Heart right ventricle (tissue), 16 donors: ENCODE data around the gene ZNF444. TPM values are rescaled to one million over a fixed set of nuclear protein-coding genes. Genes with fewer than 3 reads are reported as not detected.
A peak's percentile ranks its signal among the peaks of the same experiment; 100 is the strongest.
"Not testable (repeated sequence)": the region's sequence is repeated elsewhere in the genome, so short reads cannot be mapped to it uniquely, and the experiment has no call there.

Experiments
- ATAC-seq, 8 donors: fragments of 200-7000 bp; cut with Tn5 transposase; one replicate each; pipeline ENCODE4 v1.9.1; 2020; ENCODE audit warnings: mild to moderate bottlenecking in 8 of 8, moderate library complexity in 8 of 8, moderate number of reproducible peaks in 1 of 8
- DNase-seq, 2 donors: peaks; one replicate each; pipeline ENCODE4 v3.0.0-alpha.2; 2020
- H3K27ac ChIP-seq, 10 donors: fragments of 200-600 bp; sonication (generic) in 2 of 10; one replicate each; pipeline versions ENCODE4 v1.5.0 to v1.8.0; 2020 to 2022; ENCODE audit warnings: mild to moderate bottlenecking in 3 of 10
- H3K27me3 ChIP-seq, 7 donors: fragments of 200-600 bp; one replicate each; pipeline ENCODE4 v1.8.0; 2021 to 2022; ENCODE audit warnings: mild to moderate bottlenecking in 2 of 7
- H3K36me3 ChIP-seq, 9 donors: fragments of 200-600 bp; sonication (generic) in 1 of 9; one replicate each; pipeline versions ENCODE4 v1.5.0 to v1.8.0; 2020 to 2022; ENCODE audit warnings: mild to moderate bottlenecking in 2 of 9
- H3K4me1 ChIP-seq, 9 donors: fragments of 200-600 bp; sonication (generic) in 1 of 9; one replicate each; pipeline versions ENCODE4 v1.5.0 to v1.8.0; 2020 to 2022; ENCODE audit warnings: mild to moderate bottlenecking in 4 of 9
- H3K4me3 ChIP-seq, 10 donors: fragments of 200-600 bp; sonication (generic) in 2 of 10; one replicate each; pipeline versions ENCODE4 v1.5.0 to v1.8.0; 2020 to 2022; ENCODE audit warnings: mild to moderate bottlenecking in 7 of 10, moderate library complexity in 2 of 10
- H3K9me3 ChIP-seq, 11 donors: fragments of 200-600 bp in 10 of 11; sonication (generic) in 2 of 11; one replicate each; pipeline versions ENCODE4 v1.5.0 to v1.8.0; 2013 to 2022; ENCODE audit warnings: mild to moderate bottlenecking in 2 of 11, control low read depth in 1 of 11, moderate library complexity in 1 of 11
- WGBS, 2 donors: extraction: QIAGEN DNeasy Blood & Tissue Kit; methylation state at CpG; one replicate each; pipeline ENCODE4 v1.1.7; 2013; ENCODE audit warnings: inconsistent platforms in 1 of 2; 5-methylcytosine and 5-hydroxymethylcytosine counted together
- intact Hi-C, 10 donors: fragments of 100-400 bp; cut with DNase I; formaldehyde crosslinking; loops; one replicate each; pipeline versions ENCODE4 v1.11.1 to v1.14.2; 2022
- polyA plus RNA-seq, 2 donors: library from polyadenylated mRNA; stranded (reverse); fragments of 200-250 nt; gene quantifications; one replicate each; pipeline ENCODE4 v1.2.3, GENCODE V29; 2013
- total RNA-seq, 10 donors: library from RNA; stranded (reverse); fragmentation: NEBNext Ultra II Directional in 3 of 10; extraction: Animal tissue kit (Norgen Biotek cat#: 25700) in 3 of 10; gene quantifications; one replicate each; pipeline versions ENCODE4 v1.2.1 to v1.2.4, GENCODE V29; 2021 to 2023
- TF ChIP-seq, protein P1 (sequence below), 9 donors: fragments of 200-600 bp; sonication (generic) in 2 of 9; IDR thresholded peaks; one replicate each; pipeline versions ENCODE4 v1.5.0 to v1.8.0; 2021 to 2022; ENCODE audit warnings: antibody characterized with exemption in 9 of 9, mild to moderate bottlenecking in 5 of 9, moderate library complexity in 1 of 9
- donor health status: Arrhythmogenic right ventricular cardiomyopathy.
- donor health status: ischemic (EF 13 %, LVEDD 7.1; RV severe dilation, severe dysfunction).
- donor health status: healthy with polysubstance abuse.
- donor health status: DM: no; HTN: yes; CAD: no.
- donor health status: DM: no; HTN: no; CAD: no.
- donor health status: ischemic (EF 25% LVEDD 6.9; RV normal size, moderate dysfunction).
- donor health status: ischemic (EF 25% LVEDD 5.7; RV mildly dilated, moderate dysfunction).
- donor health status: healthy.
- donor health status: DM: yes; HTN: yes; CAD: no.
- donor health status: Ischemic cardiomyopathy.
- donor health status: ischemic (EF 35%, LVEDD 5.7; RV mildly dilated, moderate dysfunction).
- donor health status: nonischemic (EF 11% LVEDD 7.7; RV severe dilation, severe dysfunction).
- donor health status: DM: yes; HTN: yes; CAD: no.
- donor health status: PGD.
- donor health status: ischemic (EF 29% LVEDD 5.4; RV normal size, mild dysfunction).
- donor health status: nonischemic (EF 23%, LVEDD 6.1; RV moderate dilation, normal function).

Gene ZNF444
- total and polyA plus RNA-seq, 12 donors, result 15.1 to 25.6 (median 22.4) TPM

DNA sequence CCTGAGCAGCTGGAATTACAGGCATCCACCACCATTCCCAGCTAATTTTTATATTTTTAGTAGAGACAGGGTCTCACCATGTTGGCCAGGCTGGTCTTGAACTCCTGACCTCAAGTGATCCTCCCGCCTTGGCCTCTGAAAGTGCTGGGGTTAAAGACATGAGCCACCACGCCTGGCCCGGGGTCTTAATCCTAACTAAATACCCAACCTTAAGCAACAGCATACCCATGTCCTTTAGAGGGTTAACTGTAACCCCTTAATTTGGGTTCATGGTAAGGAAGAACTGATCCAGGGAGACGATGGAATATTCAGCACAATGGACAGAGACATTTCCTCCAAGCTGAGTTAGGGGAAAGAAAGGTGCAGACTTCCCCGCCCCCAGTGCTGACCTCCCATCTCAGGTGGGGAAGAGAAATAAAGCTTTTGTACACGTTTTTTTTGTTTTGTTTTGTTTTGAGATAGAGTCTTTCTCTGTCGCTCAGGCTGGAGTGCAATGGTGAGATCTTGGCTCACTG is 26.0 kb downstream of the ZNF444 start:
- H3K36me3 ChIP-seq, result peaks cover 0 to under 1% (median 0%) of the 10 kb centered on the region in 9 donors
- no peaks in the 10 kb centered on the region for H3K9me3 ChIP-seq
- TF ChIP-seq, protein P1, sequence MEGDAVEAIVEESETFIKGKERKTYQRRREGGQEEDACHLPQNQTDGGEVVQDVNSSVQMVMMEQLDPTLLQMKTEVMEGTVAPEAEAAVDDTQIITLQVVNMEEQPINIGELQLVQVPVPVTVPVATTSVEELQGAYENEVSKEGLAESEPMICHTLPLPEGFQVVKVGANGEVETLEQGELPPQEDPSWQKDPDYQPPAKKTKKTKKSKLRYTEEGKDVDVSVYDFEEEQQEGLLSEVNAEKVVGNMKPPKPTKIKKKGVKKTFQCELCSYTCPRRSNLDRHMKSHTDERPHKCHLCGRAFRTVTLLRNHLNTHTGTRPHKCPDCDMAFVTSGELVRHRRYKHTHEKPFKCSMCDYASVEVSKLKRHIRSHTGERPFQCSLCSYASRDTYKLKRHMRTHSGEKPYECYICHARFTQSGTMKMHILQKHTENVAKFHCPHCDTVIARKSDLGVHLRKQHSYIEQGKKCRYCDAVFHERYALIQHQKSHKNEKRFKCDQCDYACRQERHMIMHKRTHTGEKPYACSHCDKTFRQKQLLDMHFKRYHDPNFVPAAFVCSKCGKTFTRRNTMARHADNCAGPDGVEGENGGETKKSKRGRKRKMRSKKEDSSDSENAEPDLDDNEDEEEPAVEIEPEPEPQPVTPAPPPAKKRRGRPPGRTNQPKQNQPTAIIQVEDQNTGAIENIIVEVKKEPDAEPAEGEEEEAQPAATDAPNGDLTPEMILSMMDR (IDR thresholded peaks at IDR 0.05), result no peak
- no peaks in the 10 kb centered on the region for H3K27me3 ChIP-seq
- no peak overlapping the region for H3K27ac ChIP-seq
- no peak overlapping the region for H3K4me3 ChIP-seq
- ATAC-seq (no peak), DNase-seq (no peak)
- 32 to 42% methylated on average over 7 of the region's 7 CpGs for WGBS, 2 donors
- intact Hi-C loops, result no loop called here
- H3K4me1 ChIP-seq, result peaks cover 0 to 9% (median 4%) of the 10 kb centered on the region in 9 donors

DNA sequence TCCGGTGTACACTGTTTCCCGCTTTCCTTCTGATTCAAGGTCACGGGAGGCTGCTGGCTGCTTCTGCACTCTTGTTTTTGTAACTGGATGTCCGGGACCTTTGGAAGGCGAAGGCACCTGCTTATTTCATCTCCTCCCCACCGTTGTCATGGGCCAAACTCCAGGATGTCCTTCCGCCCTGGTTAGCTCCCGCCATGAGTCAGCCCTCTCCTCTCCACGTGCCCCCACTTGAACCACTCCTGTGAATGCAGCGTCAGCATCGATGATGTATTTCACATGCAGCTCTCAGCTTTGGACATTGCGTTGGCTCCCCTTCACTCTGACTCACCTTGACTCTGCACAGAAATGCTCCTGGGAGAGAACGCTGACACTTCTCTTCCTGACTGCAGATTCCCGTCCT is 29.2 kb downstream of the ZNF444 start:
- intact Hi-C loops, result loop anchor here in 6 of 10 donors (2.0 to 10.0 kb wide), 6 partner anchors 89 to 185 kb away; no protein-coding TSS in a partner anchor
- ATAC-seq (peak in 7 of 8 donors; percentile 34 to 85 (median 75)), DNase-seq (peak in 1 of 2 donors; percentile 26)
- TF ChIP-seq, protein P1 (IDR thresholded peaks at IDR 0.05), result no peak
- Histone ChIP-seq H3K4me3 (no peak overlapping the region), H3K27ac (peak overlapping the region in 3 of 10 donors; percentile 15 to 60 (median 15)), H3K27me3 (peaks cover 0 to 18% (median 6%) of the 10 kb centered on the region in 7 donors), H3K4me1 (peaks cover 0 to 9% (median 4%) of the 10 kb centered on the region in 9 donors), H3K36me3 (no peaks in the 10 kb centered on the region), H3K9me3 (no peaks in the 10 kb centered on the region)
- WGBS, 2 donors, result 48 to 51% methylated on average over 14 of the region's 14 CpGs

DNA sequence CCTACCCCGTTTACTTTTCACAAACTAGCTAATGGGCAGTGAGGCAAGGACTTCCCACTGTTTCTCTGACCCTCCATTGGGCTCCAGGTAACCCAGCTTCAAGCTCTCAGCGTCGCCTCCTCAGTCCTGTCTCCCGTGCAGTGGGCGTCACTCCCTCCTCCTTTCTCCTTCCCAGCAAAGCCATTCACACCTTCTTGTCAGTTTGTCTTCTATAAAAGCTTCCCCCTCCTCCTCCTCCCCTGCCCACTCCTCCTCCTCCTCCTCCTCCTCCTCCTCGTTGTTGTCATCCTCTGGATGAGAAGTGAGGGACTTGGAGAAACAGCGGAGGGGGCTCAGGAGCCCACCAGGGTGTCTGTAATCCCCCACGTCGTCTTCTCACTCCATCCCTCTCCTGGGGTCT is 33.0 kb downstream of the ZNF444 start:
- no peak for DNase-seq
- intact Hi-C loops, result loop anchor here in 4 of 10 donors (5.0 to 10.0 kb wide), 4 partner anchors 97 to 181 kb away; no protein-coding TSS in a partner anchor
- Histone ChIP-seq H3K27me3 (peaks cover 0 to 45% (median 29%) of the 10 kb centered on the region in 7 donors), H3K9me3 (no peaks in the 10 kb centered on the region), H3K27ac (no peak overlapping the region), H3K36me3 (no peaks in the 10 kb centered on the region), H3K4me3 (no peak overlapping the region), H3K4me1 (peaks cover 0 to 9% (median 4%) of the 10 kb centered on the region in 9 donors)
- 13 to 15% methylated on average over 8 to 9 of the region's 9 CpGs for WGBS, 2 donors
- TF ChIP-seq, protein P1 (IDR thresholded peaks at IDR 0.05), result no peak
- no peak for ATAC-seq

DNA sequence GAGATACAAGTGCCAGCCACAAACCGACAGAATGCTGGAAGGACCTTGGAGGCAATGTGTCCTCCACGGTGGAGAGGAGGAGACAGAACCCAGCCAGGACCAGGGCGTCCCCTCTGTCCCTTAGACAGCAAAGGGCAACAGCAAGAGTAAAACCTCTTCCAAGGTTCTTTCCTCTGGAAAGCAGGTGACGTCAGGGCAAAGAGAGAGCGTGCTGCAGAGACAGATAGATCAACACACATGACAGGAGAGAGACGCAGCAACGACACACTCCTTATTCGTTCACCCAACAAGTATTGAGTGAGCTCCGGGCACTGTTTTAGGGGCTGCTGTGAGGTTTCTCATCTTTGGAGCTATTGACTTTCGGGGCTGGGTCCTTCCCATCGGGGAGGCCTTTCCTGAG is 33.5 kb downstream of the ZNF444 start:
- intact Hi-C loops, result loop anchor here in 4 of 10 donors (5.0 to 10.0 kb wide), 4 partner anchors 97 to 180 kb away; no protein-coding TSS in a partner anchor
- peaks cover 0 to 45% (median 29%) of the 10 kb centered on the region in 7 donors for H3K27me3 ChIP-seq
- no peaks in the 10 kb centered on the region for H3K9me3 ChIP-seq
- DNase-seq, result no peak
- ATAC-seq, result no peak
- no peak overlapping the region for H3K4me3 ChIP-seq
- H3K36me3 ChIP-seq, result no peaks in the 10 kb centered on the region
- H3K27ac ChIP-seq, result no peak overlapping the region
- 44 to 45% methylated on average over 11 of the region's 11 CpGs for WGBS, 2 donors
- TF ChIP-seq, protein P1 (IDR thresholded peaks at IDR 0.05), result no peak
- peaks cover 0 to 9% (median 4%) of the 10 kb centered on the region in 9 donors for H3K4me1 ChIP-seq

DNA sequence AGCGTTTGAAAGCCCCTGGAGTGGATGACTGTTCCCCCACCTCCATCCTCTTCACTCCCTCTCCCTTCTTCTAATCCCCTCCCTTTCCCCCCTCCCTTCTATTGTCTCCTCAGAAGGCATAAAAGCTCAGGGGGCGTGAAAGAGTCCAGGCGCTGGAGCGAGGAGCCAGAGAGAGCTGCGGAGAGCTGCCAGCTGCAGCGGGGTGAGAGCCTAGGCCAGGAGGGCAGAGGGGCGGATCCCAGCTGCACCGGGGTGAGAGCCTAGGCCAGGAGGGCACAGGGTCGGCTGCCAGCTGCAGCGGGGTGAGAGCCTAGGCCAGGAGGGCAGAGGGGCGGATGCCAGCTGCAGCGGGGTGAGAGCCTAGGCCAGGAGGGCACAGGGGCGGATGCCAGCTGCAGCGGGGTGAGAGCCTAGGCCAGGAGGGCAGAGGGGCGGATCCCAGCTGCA is 34.8 kb downstream of the ZNF444 start, which contains the start of gene GALP:
Gene GALP, plus strand, starts transcription at position 148 of the 447 bp plus-strand sequence. CDS start 1,101 bp downstream, outside the sequence.
- WGBS, 2 donors, result 46 to 47% methylated on average over 15 of the region's 15 CpGs
- not testable (repeated sequence) for H3K36me3 ChIP-seq, H3K9me3 ChIP-seq, H3K4me1 ChIP-seq, DNase-seq, ATAC-seq, H3K27ac ChIP-seq, H3K4me3 ChIP-seq
- peaks cover 0 to 45% (median 29%) of the 10 kb centered on the region in 7 donors for H3K27me3 ChIP-seq
- intact Hi-C loops, result loop anchor here in 2 of 10 donors (10.0 kb wide), 2 partner anchors 169 to 179 kb away; no protein-coding TSS in a partner anchor

DNA sequence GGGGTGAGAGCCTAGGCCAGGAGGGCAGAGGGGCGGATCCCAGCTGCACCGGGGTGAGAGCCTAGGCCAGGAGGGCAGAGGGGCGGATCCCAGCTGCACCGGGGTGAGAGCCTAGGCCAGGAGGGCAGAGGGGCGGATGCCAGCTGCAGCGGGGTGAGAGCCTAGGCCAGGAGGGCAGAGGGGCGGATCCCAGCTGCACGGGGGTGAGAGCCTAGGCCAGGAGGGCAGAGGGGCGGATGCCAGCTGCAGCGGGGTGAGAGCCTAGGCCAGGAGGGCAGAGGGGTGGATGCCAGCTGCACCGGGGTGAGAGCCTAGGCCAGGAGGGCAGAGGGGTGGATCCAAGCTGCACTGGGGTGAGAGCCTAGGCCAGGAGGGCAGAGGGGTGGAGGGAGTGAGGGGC is 35.2 kb downstream of the ZNF444 start:
- not testable (repeated sequence) for H3K36me3 ChIP-seq, H3K9me3 ChIP-seq, DNase-seq, H3K27ac ChIP-seq, ATAC-seq, H3K4me3 ChIP-seq, H3K4me1 ChIP-seq
- intact Hi-C loops, result loop anchor here in 2 of 10 donors (10.0 kb wide), 2 partner anchors 168 to 178 kb away; no protein-coding TSS in a partner anchor
- WGBS, 2 donors, result 80 to 81% methylated on average over 9 of the region's 11 CpGs
- peaks cover 0 to 45% (median 29%) of the 10 kb centered on the region in 7 donors for H3K27me3 ChIP-seq
